Keratinocyte (primary cell): Measurements from ENCODE around the gene TEX261.

Source experiments
- CTCF ChIP-seq, 3 experiments: IDR thresholded peaks in 1 of 3; conservative IDR thresholded peaks in 1 of 3; optimal IDR thresholded peaks in 1 of 3; 2 replicates in 2 of 3; 3 replicates in 1 of 3; pipeline versions ENCODE3 to v1.5.1; 2011; ENCODE audit warnings: low read length in 3 of 3, mild to moderate bottlenecking in 3 of 3, moderate library complexity in 2 of 3, control low read depth in 1 of 3, inconsistent platforms in 1 of 3; ENCODE audit not compliant: insufficient read depth in 2 of 3; ENCODE audit errors: extremely low read depth in 1 of 3
- EZH2 ChIP-seq: IDR thresholded peaks from one replicate; pipeline ENCODE4 v1.6.1; 2012; ENCODE audit warnings: inconsistent platforms, mild to moderate bottlenecking, low read length, moderate library complexity

- TF ChIP-seq CTCF (optimal IDR thresholded peaks at IDR 0.05 in 1 of 3, IDR thresholded peaks at IDR 0.05 in 1 of 3, conservative IDR thresholded peaks at IDR 0.05 in 1 of 3; ENCODE audit: extremely low read depth in 1 of 3, insufficient read depth in 2 of 3, low read length in 3 of 3) = peak; percentile 48 to 85 (median 73)
- TF ChIP-seq EZH2 = no peak
Observed at GRCh38 chr2:70994699-70995425, at the start of gene TEX261.
